ENCODE measurements around the gene FAM241B.
A peak's percentile ranks its signal among the peaks of the same experiment; 100 is the strongest.

FAM241B gene

DNA sequence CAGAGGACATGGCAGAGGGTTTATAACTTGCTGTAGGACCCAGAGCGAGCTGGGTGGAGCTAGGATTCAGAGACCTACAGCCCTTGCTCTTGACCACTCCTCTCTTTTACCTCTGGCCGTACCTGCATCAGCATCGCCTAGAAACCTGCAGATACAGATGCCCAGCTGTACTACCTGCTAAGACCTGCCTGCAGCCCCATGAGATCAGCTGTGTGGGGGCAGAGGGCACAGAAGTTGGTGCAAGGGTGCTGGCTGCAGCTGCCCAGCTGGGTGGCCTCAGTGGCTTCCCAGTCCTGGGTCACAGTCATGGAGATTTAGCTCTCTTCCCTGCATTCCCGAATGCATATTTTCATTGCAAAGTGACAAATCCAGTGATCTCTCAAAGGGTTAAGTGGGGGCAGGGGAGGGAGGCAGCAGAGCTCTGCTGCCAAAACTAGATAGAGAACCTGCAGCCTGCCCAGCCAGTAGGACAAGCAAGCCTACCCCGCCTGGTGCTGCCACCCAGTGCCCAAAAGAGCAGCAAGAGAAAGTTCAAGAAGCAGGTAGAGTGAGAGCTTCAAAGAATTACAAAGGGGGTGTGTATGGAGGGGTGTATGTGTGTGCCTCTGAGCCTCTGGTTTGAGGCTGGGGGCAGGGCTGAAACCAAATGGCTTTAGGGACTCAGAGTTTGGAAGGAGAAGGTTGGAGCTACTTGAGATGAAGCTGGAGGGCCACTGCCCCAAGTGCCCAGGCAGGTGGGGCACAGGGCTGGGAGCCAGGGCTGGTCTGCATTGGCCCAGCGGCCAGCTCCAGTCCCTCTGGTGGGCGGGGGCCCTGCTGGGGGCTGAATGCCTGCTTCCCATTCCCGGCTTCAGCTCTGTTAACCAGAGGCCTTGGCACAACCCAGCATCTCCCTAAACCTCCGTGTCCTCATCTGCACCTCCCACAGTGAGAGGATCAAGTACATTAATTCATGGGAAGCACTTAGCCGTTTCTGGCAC, 6.9 kb downstream of the FAM241B start:
- TF ChIP-seq NFIC (IDR thresholded peaks at IDR 0.05) = no peak
- peak; percentile 49; the same call in 1 of the 2 replicates for TF ChIP-seq RAD21 (IDR thresholded peaks at IDR 0.05; ENCODE audit: low read depth)

DNA sequence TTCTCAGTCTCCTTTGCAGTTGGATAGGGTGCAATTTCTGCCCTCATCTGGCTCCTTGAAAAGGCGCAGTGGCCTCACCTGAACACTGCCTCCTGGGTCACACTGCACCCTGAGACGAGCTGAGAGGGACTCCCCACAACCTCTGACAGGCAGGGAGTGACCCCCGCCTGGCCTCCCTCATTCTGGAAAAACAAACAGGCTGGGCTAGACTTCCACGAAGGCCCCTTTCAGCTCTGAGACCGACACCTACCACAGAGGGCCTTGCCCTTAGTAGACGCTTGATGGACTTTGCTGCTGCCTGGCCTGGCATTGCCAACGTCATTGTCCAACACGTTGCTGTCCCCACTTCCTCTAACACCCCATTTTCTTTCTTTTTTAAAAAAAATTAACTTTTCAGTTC, 8.6 kb downstream of the FAM241B start:
- TF ChIP-seq CEBPB (IDR thresholded peaks at IDR 0.05) (no peak), EGR1 (IDR thresholded peaks at IDR 0.05) (no peak), TEAD4 (IDR thresholded peaks at IDR 0.05) (no peak)

- TF ChIP-seq YY1 (IDR thresholded peaks at IDR 0.05; ENCODE audit: low read depth) (no peak), CEBPB (IDR thresholded peaks at IDR 0.05) (no peak), ZBTB7A (IDR thresholded peaks at IDR 0.05; ENCODE audit: low read depth) (peak; percentile 39; the same call in 1 of the 2 replicates), FOXM1 (IDR thresholded peaks at IDR 0.05; ENCODE audit: borderline replicate concordance, low read depth) (no peak), TAF1 (IDR thresholded peaks at IDR 0.05; ENCODE audit: low read depth) (no peak), NFIC (IDR thresholded peaks at IDR 0.05) (no peak), EP300 (IDR thresholded peaks at IDR 0.05; ENCODE audit: borderline replicate concordance) (no peak), EGR1 (IDR thresholded peaks at IDR 0.05) (no peak), RAD21 (IDR thresholded peaks at IDR 0.05; ENCODE audit: low read depth) (peak; percentile 91), CREB1 (IDR thresholded peaks at IDR 0.05; ENCODE audit: low read depth) (no peak), TEAD4 (IDR thresholded peaks at IDR 0.05) (no peak), TCF12 (IDR thresholded peaks at IDR 0.05; ENCODE audit: low read depth) (no peak)
- TF ChIP-seq, protein P1, sequence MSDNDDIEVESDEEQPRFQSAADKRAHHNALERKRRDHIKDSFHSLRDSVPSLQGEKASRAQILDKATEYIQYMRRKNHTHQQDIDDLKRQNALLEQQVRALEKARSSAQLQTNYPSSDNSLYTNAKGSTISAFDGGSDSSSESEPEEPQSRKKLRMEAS (IDR thresholded peaks at IDR 0.05) = no peak
- TF ChIP-seq, protein P2, sequence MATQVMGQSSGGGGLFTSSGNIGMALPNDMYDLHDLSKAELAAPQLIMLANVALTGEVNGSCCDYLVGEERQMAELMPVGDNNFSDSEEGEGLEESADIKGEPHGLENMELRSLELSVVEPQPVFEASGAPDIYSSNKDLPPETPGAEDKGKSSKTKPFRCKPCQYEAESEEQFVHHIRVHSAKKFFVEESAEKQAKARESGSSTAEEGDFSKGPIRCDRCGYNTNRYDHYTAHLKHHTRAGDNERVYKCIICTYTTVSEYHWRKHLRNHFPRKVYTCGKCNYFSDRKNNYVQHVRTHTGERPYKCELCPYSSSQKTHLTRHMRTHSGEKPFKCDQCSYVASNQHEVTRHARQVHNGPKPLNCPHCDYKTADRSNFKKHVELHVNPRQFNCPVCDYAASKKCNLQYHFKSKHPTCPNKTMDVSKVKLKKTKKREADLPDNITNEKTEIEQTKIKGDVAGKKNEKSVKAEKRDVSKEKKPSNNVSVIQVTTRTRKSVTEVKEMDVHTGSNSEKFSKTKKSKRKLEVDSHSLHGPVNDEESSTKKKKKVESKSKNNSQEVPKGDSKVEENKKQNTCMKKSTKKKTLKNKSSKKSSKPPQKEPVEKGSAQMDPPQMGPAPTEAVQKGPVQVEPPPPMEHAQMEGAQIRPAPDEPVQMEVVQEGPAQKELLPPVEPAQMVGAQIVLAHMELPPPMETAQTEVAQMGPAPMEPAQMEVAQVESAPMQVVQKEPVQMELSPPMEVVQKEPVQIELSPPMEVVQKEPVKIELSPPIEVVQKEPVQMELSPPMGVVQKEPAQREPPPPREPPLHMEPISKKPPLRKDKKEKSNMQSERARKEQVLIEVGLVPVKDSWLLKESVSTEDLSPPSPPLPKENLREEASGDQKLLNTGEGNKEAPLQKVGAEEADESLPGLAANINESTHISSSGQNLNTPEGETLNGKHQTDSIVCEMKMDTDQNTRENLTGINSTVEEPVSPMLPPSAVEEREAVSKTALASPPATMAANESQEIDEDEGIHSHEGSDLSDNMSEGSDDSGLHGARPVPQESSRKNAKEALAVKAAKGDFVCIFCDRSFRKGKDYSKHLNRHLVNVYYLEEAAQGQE (IDR thresholded peaks at IDR 0.05; ENCODE audit: low read depth) = no peak
These were observed 9.5 kb downstream of the FAM241B start for GRCh38 chr10:69639291-69640195.

DNA sequence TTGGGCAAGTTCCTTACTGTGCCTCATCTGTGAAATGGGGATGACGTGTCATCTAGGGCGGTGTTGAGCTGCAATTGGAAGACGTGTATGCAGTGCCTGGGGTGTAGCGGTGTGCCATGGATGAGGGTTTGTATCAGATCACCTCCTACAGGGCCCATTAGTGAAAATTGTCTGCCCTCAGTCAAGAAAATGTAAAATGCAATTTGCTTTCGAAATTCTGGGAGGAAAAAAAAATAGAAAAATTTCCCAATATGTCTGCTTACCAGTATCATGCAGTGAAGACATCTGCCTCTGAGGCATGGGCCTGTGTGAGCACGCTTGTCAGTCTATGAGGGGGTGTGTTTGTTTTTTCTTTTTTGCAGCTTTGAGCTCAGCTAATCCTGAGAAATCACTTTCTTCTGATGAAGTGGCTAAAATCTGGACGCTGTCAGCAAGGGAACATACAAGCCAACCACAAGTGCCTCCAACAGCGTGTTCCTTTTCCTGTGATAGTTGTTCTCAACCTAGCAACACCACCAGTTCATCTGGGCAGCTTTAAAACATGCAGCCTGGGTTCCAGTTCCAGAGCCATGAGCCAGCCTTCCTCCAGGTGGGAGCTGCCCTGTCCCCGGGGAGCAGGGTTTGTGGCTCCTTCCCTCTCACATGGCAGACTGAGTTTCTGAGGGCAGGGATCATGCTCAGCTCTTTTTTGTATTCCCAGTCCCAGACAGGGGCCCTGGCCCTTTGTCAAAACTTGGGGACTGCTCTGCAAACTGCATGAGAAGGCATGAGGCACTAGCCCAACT, 10.3 kb downstream of the FAM241B start:
- TF ChIP-seq TEAD4 (IDR thresholded peaks at IDR 0.05) (no peak), EGR1 (IDR thresholded peaks at IDR 0.05) (no peak), EP300 (IDR thresholded peaks at IDR 0.05; ENCODE audit: borderline replicate concordance) (no peak), ZBTB7A (IDR thresholded peaks at IDR 0.05; ENCODE audit: low read depth) (no peak), TAF1 (IDR thresholded peaks at IDR 0.05; ENCODE audit: low read depth) (no peak), TCF12 (IDR thresholded peaks at IDR 0.05; ENCODE audit: low read depth) (no peak), CEBPB (IDR thresholded peaks at IDR 0.05) (no peak), YY1 (IDR thresholded peaks at IDR 0.05; ENCODE audit: low read depth) (no peak), RAD21 (IDR thresholded peaks at IDR 0.05; ENCODE audit: low read depth) (no peak), FOXM1 (IDR thresholded peaks at IDR 0.05; ENCODE audit: borderline replicate concordance, low read depth) (no peak), NFIC (IDR thresholded peaks at IDR 0.05) (no peak), CREB1 (IDR thresholded peaks at IDR 0.05; ENCODE audit: low read depth) (no peak)
- TF ChIP-seq, protein P3, sequence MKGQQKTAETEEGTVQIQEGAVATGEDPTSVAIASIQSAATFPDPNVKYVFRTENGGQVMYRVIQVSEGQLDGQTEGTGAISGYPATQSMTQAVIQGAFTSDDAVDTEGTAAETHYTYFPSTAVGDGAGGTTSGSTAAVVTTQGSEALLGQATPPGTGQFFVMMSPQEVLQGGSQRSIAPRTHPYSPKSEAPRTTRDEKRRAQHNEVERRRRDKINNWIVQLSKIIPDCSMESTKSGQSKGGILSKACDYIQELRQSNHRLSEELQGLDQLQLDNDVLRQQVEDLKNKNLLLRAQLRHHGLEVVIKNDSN (IDR thresholded peaks at IDR 0.05) = no peak
- TF ChIP-seq, protein P1 (IDR thresholded peaks at IDR 0.05) = no peak
- TF ChIP-seq, protein P2 (IDR thresholded peaks at IDR 0.05; ENCODE audit: low read depth) = no peak
